Upper lobe of left lung (tissue), 4 donors: ENCODE results near the gene PRAC2.

Source experiments
- CTCF ChIP-seq, 6 experiments: fragments of 450-650 bp in 4 of 6; fragments of 200-600 bp in 2 of 6; sonication (generic) in 2 of 6; IDR thresholded peaks; one replicate each; pipeline ENCODE4 v1.5.1; 2016 to 2019; ENCODE audit warnings: antibody characterized with exemption in 6 of 6
- POLR2AphosphoS5 ChIP-seq, 2 donors: sonication (generic); formaldehyde crosslinking; IDR thresholded peaks; one replicate each; pipeline ENCODE4 v1.5.1; 2017; ENCODE audit warnings: antibody characterized with exemption in 2 of 2

- TF ChIP-seq CTCF (IDR thresholded peaks at IDR 0.05) = no peak
- no peak for TF ChIP-seq POLR2AphosphoS5 (IDR thresholded peaks at IDR 0.05)
Measured at GRCh38 chr17:48730240-48730550, 7.2 kb downstream of the PRAC2 start.
